DOHH2 (cell line): ENCODE results near the gene ITGB8.

Experiments
- H3F3A ChIP-seq: fragments of 200-600 bp; sonication (generic), shearing (Covaris generic); 2 replicates; pipeline ENCODE4 v1.6.0; 2016; ENCODE audit warnings: antibody characterized with exemption, mild to moderate bottlenecking; ENCODE audit not compliant: control insufficient read depth, insufficient read depth
- H3K27ac ChIP-seq: fragments of 200-600 bp; sonication (generic); 2 replicates; pipeline ENCODE4 v1.5.1; 2014; ENCODE audit warnings: low read depth, mild to moderate bottlenecking, low read length, moderate library complexity
- H3K27me3 ChIP-seq: fragments of 200-600 bp; sonication (generic); 2 replicates; pipeline ENCODE4 v1.6.1; 2014; ENCODE audit warnings: mild to moderate bottlenecking, low read length, mixed read lengths; ENCODE audit not compliant: control insufficient read depth
- H3K36me3 ChIP-seq: fragments of 200-600 bp; sonication (generic); 2 replicates; pipeline ENCODE4 v1.6.1; 2014; ENCODE audit warnings: mild to moderate bottlenecking, low read length, moderate library complexity, mixed read lengths; ENCODE audit not compliant: control insufficient read depth
- H3K4me1 ChIP-seq: fragments of 200-600 bp; sonication (generic); 2 replicates; pipeline ENCODE4 v1.6.1; 2014; ENCODE audit warnings: mild to moderate bottlenecking, low read length, mixed read lengths; ENCODE audit not compliant: control insufficient read depth
- H3K4me2 ChIP-seq: fragments of 200-600 bp; sonication (generic); 2 replicates; pipeline ENCODE4 v1.6.0; 2014; ENCODE audit warnings: mild to moderate bottlenecking, low read length, moderate library complexity
- H3K4me3 ChIP-seq: fragments of 200-600 bp; sonication (generic); 2 replicates; pipeline ENCODE4 v1.5.1; 2014; ENCODE audit warnings: mild to moderate bottlenecking, low read length, mixed read lengths
- H3K79me2 ChIP-seq: fragments of 200-600 bp; sonication (generic); 2 replicates; pipeline ENCODE4 v1.6.1; 2014; ENCODE audit warnings: mild to moderate bottlenecking, low read length, mixed read lengths; ENCODE audit not compliant: control insufficient read depth
- H3K9me2 ChIP-seq: fragments of 200-600 bp; sonication (generic); replicated peaks from 2 replicates; pipeline ENCODE4 v1.6.1; 2014; ENCODE audit warnings: mild to moderate bottlenecking, low read length, mixed read lengths; ENCODE audit not compliant: control insufficient read depth
- H3K9me3 ChIP-seq: fragments of 200-600 bp; sonication (generic); 2 replicates; pipeline ENCODE4 v1.6.1; 2014; ENCODE audit warnings: antibody characterized with exemption, low read length, mixed read lengths; ENCODE audit not compliant: control insufficient read depth, insufficient read depth
- H4K20me1 ChIP-seq: fragments of 200-600 bp; sonication (generic); 2 replicates; pipeline ENCODE4 v1.6.0; 2014; ENCODE audit warnings: low read depth, mild to moderate bottlenecking, antibody characterized with exemption, low read length, moderate library complexity; ENCODE audit not compliant: control insufficient read depth, insufficient read depth
- CTCF ChIP-seq: fragments of 200-600 bp; sonication (generic); IDR thresholded peaks from one replicate; pipeline ENCODE4 v1.5.1; 2014; ENCODE audit warnings: antibody characterized with exemption, mild to moderate bottlenecking, low read depth, low read length; ENCODE audit not compliant: poor library complexity, severe bottlenecking
- EZH2phosphoT487 ChIP-seq: fragments of 200-600 bp; sonication (generic); IDR thresholded peaks from 2 replicates; pipeline ENCODE4 v1.6.1; 2017; ENCODE audit warnings: borderline replicate concordance, mild to moderate bottlenecking, antibody characterized with exemption, low read length, moderate library complexity, mixed read lengths

The ITGB8 gene

GRCh38 chr7:20306180-20306946, 24.3 kb upstream of the ITGB8 start:
- Histone ChIP-seq H3K4me2 (peak overlapping the region; percentile 38; the same call in 1 of the 2 replicates), H3K36me3 (no peaks in the 10 kb centered on the region)

GRCh38 chr7:20307119-20307518, 23.6 kb upstream of the ITGB8 start:
- H3K79me2 ChIP-seq, result no peaks in the 10 kb centered on the region
- no peak overlapping the region for H3K4me3 ChIP-seq
- H3K27ac ChIP-seq, result no peak overlapping the region
- no peaks in the 10 kb centered on the region for H3K9me2 ChIP-seq
- no peaks in the 10 kb centered on the region for H3F3A ChIP-seq
- no peak overlapping the region for H3K4me2 ChIP-seq
- H3K36me3 ChIP-seq, result no peaks in the 10 kb centered on the region
- no peaks in the 10 kb centered on the region for H3K9me3 ChIP-seq
- no peaks in the 10 kb centered on the region for H4K20me1 ChIP-seq
- peaks cover 33% of the 10 kb centered on the region for H3K4me1 ChIP-seq
- TF ChIP-seq CTCF (no peak), EZH2phosphoT487 (no peak)
- H3K27me3 ChIP-seq, result no peaks in the 10 kb centered on the region

More at GRCh38 chr7:20306180-20306946, 24.3 kb upstream of the ITGB8 start:
- H3F3A ChIP-seq, result no peaks in the 10 kb centered on the region
- H4K20me1 ChIP-seq, result no peaks in the 10 kb centered on the region
- H3K4me3 ChIP-seq, result no peak overlapping the region
- H3K27me3 ChIP-seq, result no peaks in the 10 kb centered on the region
- H3K9me3 ChIP-seq, result no peaks in the 10 kb centered on the region
- H3K27ac ChIP-seq, result no peak overlapping the region
- no peaks in the 10 kb centered on the region for H3K79me2 ChIP-seq
- no peaks in the 10 kb centered on the region for H3K9me2 ChIP-seq
- no peak for TF ChIP-seq EZH2phosphoT487
- TF ChIP-seq CTCF, result no peak
- peaks cover 35% of the 10 kb centered on the region for H3K4me1 ChIP-seq

- Histone ChIP-seq H3K9me2 (no peaks in the 10 kb centered on the region), H3K9me3 (no peaks in the 10 kb centered on the region), H3K79me2 (no peaks in the 10 kb centered on the region), H3K27ac (no peak overlapping the region), H3K4me1 (peaks cover 33% of the 10 kb centered on the region), H3K27me3 (no peaks in the 10 kb centered on the region), H3F3A (no peaks in the 10 kb centered on the region), H3K36me3 (no peaks in the 10 kb centered on the region), H3K4me3 (no peak overlapping the region), H3K4me2 (no peak overlapping the region), H4K20me1 (no peaks in the 10 kb centered on the region)
- TF ChIP-seq CTCF, result no peak
- no peak for TF ChIP-seq EZH2phosphoT487
These were observed 22.8 kb upstream of the ITGB8 start for GRCh38 chr7:20307901-20308300.
